HepG2 (cell line): ENCODE data around the gene SACS. TPM values are rescaled to one million over a fixed set of nuclear protein-coding genes. Genes with fewer than 3 reads are reported as not detected.

Experiments
- ATAC-seq: fragments of 200-7000 bp; cut with Tn5 transposase; 3 replicates; pipeline ENCODE4 v1.9.1; 2020; ENCODE audit warnings: mild to moderate bottlenecking, moderate library complexity
- BruUV-seq: library from RNA; stranded (reverse); fragments of 400-500 nt; replicated peaks from 2 replicates; lab custom pipeline; 2021; lab: Mats Ljungman, UMichigan
- CTCF ChIA-PET: fragments of 300-600 bp; formaldehyde crosslinking; extraction: SDS; loops from one replicate; lab custom pipeline; 2021; ENCODE audit warnings: low total read pairs, inconsistent platforms, low intra/inter-chr PET ratio; lab: Yijun Ruan, JAX
- POLR2A ChIA-PET: fragments of 350-600 bp; sonication (Branson Sonifier 250); formaldehyde crosslinking; loops from one replicate; lab custom pipeline; 2020; ENCODE audit warnings: antibody characterized with exemption, inconsistent platforms; lab: Yijun Ruan, JAX
- DNase-seq: peaks from one replicate; pipeline ENCODE4 v3.0.0-alpha.2; 2015; ENCODE audit warnings: low spot score
- FAIRE-seq: peaks from 3 replicates; lab custom pipeline; 2011; peaks lifted over from hg19 to GRCh38; lab: Jason Lieb, UNC
- H2AFZ ChIP-seq: one replicate; pipeline ENCODE4 v1.6.1; 2011; ENCODE audit warnings: low read length, inconsistent platforms
- H3K27ac ChIP-seq: fragments of 300-600 bp; 3 replicates; pipeline ENCODE4 v1.8.0; 2011; ENCODE audit warnings: mixed run types, mild to moderate bottlenecking, mixed read lengths, low read length, inconsistent platforms; ENCODE audit not compliant: insufficient read depth; ENCODE audit errors: extremely low read length
- H3K27me3 ChIP-seq, 2 experiments: fragments of 200-600 bp in 1 of 2; 2 replicates in 1 of 2; 3 replicates in 1 of 2; pipeline versions ENCODE4 v1.6.0 to v1.8.0; 2011; ENCODE audit warnings: low read length in 2 of 2, mild to moderate bottlenecking in 2 of 2, moderate library complexity in 2 of 2, inconsistent platforms in 1 of 2; ENCODE audit not compliant: insufficient read depth in 2 of 2, control insufficient read depth in 1 of 2
- H3K36me3 ChIP-seq, 2 experiments: fragments of 200-600 bp in 1 of 2; replicated peaks in 1 of 2; 2 replicates in 1 of 2; 3 replicates in 1 of 2; pipeline versions ENCODE4 v1.5.1 to v1.8.0; 2011; ENCODE audit warnings: low read length in 2 of 2, inconsistent platforms in 1 of 2; ENCODE audit not compliant: insufficient read depth in 2 of 2, control insufficient read depth in 1 of 2
- H3K4me1 ChIP-seq: 2 replicates; pipeline ENCODE4 v1.5.1; 2012; ENCODE audit warnings: low read length, inconsistent platforms; ENCODE audit not compliant: insufficient read depth
- H3K4me2 ChIP-seq: 2 replicates; pipeline ENCODE4 v1.6.0; 2011; ENCODE audit warnings: low read depth, low read length, inconsistent platforms
- H3K4me3 ChIP-seq, 3 experiments: fragments of 200-600 bp in 1 of 3; sonication (generic), shearing (Covaris generic) in 1 of 3; replicated peaks in 1 of 3; 2 replicates each; pipeline ENCODE4 v1.5.1; 2011 to 2016; ENCODE audit warnings: low read length in 3 of 3, inconsistent platforms in 2 of 3, low read depth in 2 of 3, mild to moderate bottlenecking in 2 of 3, control low read depth in 1 of 3, mixed read lengths in 1 of 3; ENCODE audit not compliant: insufficient read depth in 1 of 3
- H3K79me2 ChIP-seq: one replicate; pipeline ENCODE4 v1.6.1; 2011; ENCODE audit warnings: low read length, inconsistent platforms; ENCODE audit not compliant: insufficient read depth
- H3K9ac ChIP-seq: 2 replicates; pipeline ENCODE4 v1.6.0; 2011; ENCODE audit warnings: mild to moderate bottlenecking, low read depth, low read length, inconsistent platforms; ENCODE audit not compliant: insufficient read depth
- H3K9me3 ChIP-seq: 2 replicates; pipeline ENCODE4 v1.5.1; 2012; ENCODE audit warnings: mild to moderate bottlenecking, low read length
- H4K20me1 ChIP-seq: 2 replicates; pipeline ENCODE4 v1.6.0; 2011; ENCODE audit warnings: inconsistent platforms, mild to moderate bottlenecking, low read length, moderate library complexity; ENCODE audit not compliant: insufficient read depth
- FOXP1 ChIP-seq, 2 experiments: fragments of 450-650 bp in 1 of 2; IDR thresholded peaks; 2 replicates each; pipeline ENCODE4 v1.6.1; 2017 to 2018; ENCODE audit warnings: antibody characterized with exemption in 1 of 2
- NONO ChIP-seq, 2 experiments: fragments of 450-650 bp in 1 of 2; sonication (generic) in 1 of 2; formaldehyde crosslinking in 1 of 2; IDR thresholded peaks in 1 of 2; conservative IDR thresholded peaks in 1 of 2; 2 replicates each; pipeline versions ENCODE4 v1.6.1 to v1.8.0; 2017 to 2022; ENCODE audit warnings: mild to moderate bottlenecking in 1 of 2, missing genetic modification reagents in 1 of 2, moderate library complexity in 1 of 2
- ZBTB7A ChIP-seq: sonication (generic); formaldehyde crosslinking; IDR thresholded peaks from 2 replicates; pipeline ENCODE4 v1.8.0; 2022; ENCODE audit warnings: mild to moderate bottlenecking, missing genetic modification reagents
- ZNF160 ChIP-seq: sonication (generic); formaldehyde crosslinking; IDR thresholded peaks from 2 replicates; pipeline ENCODE4 v1.8.0; 2022; ENCODE audit warnings: mild to moderate bottlenecking, inconsistent platforms, missing genetic modification reagents
- ZNF547 ChIP-seq: sonication (generic); formaldehyde crosslinking; IDR thresholded peaks from 2 replicates; pipeline ENCODE4 v1.5.1; 2020; ENCODE audit warnings: mild to moderate bottlenecking, missing genetic modification reagents
- ZNF569 ChIP-seq: sonication (generic); formaldehyde crosslinking; IDR thresholded peaks from 2 replicates; pipeline ENCODE4 v1.5.0; 2020; ENCODE audit warnings: mild to moderate bottlenecking, missing genetic modification reagents, moderate library complexity, borderline replicate concordance
- WGBS: methylation state at CpG from one replicate; pipeline ENCODE4 v1.1.6; 2017; ENCODE audit warnings: low lambda C conversion rate; 5-methylcytosine and 5-hydroxymethylcytosine counted together
- in situ Hi-C: cut with HindIII; loops from 2 replicates; pipeline ENCODE4 v1.10.0; 2017; ENCODE audit warnings: low pct_unique_long_range_greater_than_20kb; ENCODE audit not compliant: extremely low pct_ligation_motif_present
- intact Hi-C: fragments of 100-400 bp; cut with micrococcal nuclease; formaldehyde crosslinking; loops from one replicate; pipeline ENCODE4 v1.10.0; 2022; ENCODE audit not compliant: unreplicated experiment
- polyA plus RNA-seq, 8 experiments: library from polyadenylated mRNA; depleted of rRNA in 3 of 8; stranded (reverse) in 7 of 8; unstranded in 1 of 8; fragments of >200 nt; fragmentation: Illumina TruSeq in 4 of 8; extraction: Trizol in 4 of 8; gene quantifications; 2 replicates each; pipeline versions ENCODE4 v1.2.1 to v1.2.3, GENCODE V29; 2011 to 2016; ENCODE audit warnings: low read depth in 4 of 8, missing spikeins in 1 of 8, mixed read lengths in 1 of 8; ENCODE audit not compliant: insufficient read depth in 1 of 8
- total RNA-seq, 5 experiments: library from RNA; depleted of rRNA; stranded (reverse); fragments of >200 nt; fragmentation: Illumina TruSeq; extraction: Trizol; gene quantifications; 2 replicates each; pipeline ENCODE4 v1.2.3, GENCODE V29; 2016; ENCODE audit warnings: low read depth in 1 of 5
- TF ChIP-seq, protein P1 (sequence below): sonication (generic); formaldehyde crosslinking; IDR thresholded peaks from 2 replicates; pipeline ENCODE4 v1.4.0; 2020; ENCODE audit warnings: low read depth, mild to moderate bottlenecking, missing genetic modification reagents
- TF ChIP-seq, protein P2 (sequence below): sonication (generic); formaldehyde crosslinking; IDR thresholded peaks from 2 replicates; pipeline ENCODE4 v1.5.0; 2020; ENCODE audit warnings: mild to moderate bottlenecking, missing genetic modification reagents
- TF ChIP-seq, protein P3 (sequence below): sonication (generic); formaldehyde crosslinking; IDR thresholded peaks from 2 replicates; pipeline ENCODE4 v1.4.0; 2020; ENCODE audit warnings: missing genetic modification reagents

The SACS gene
- total and polyA plus RNA-seq, 2 of the 13 experiments (the other 11 are each of a cell fraction or from before 2014, with no cell fraction given) = 4.0 to 15.7 TPM

DNA sequence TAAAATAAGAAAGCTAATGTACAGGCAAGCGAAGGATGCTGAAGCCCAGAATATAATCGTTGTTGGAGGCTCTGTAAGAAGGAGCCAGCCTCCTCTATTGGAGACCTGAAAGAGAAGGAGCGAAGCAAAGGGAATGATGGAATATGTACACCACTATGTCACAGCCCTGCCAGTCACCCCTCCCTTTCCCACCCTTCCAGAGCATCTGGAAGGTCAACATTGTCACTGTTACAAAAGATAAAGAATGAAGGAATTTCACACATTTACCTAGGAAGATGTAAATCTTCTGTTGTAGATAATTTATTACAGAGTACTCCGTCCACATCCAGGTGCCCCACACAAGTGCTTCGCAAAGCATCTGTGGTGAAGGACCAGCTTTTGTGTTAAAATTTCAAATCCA, 39.7 kb upstream of the SACS start:
- TF ChIP-seq, protein P1, sequence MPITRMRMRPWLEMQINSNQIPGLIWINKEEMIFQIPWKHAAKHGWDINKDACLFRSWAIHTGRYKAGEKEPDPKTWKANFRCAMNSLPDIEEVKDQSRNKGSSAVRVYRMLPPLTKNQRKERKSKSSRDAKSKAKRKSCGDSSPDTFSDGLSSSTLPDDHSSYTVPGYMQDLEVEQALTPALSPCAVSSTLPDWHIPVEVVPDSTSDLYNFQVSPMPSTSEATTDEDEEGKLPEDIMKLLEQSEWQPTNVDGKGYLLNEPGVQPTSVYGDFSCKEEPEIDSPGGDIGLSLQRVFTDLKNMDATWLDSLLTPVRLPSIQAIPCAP (CRISPR knock-in tag) = no peak
- TF ChIP-seq ZNF547 (CRISPR knock-in tag) = no peak
- Histone ChIP-seq H3K9ac (no peak overlapping the region), H3K4me3 (no peak overlapping the region), H2AFZ (no peak overlapping the region), H3K36me3 (no peaks in the 10 kb centered on the region), H3K27ac (no peak overlapping the region), H3K9me3 (no peaks in the 10 kb centered on the region), H3K4me2 (no peak overlapping the region), H3K27me3 (no peaks in the 10 kb centered on the region), H3K79me2 (no peaks in the 10 kb centered on the region), H4K20me1 (no peaks in the 10 kb centered on the region), H3K4me1 (peaks cover 21% of the 10 kb centered on the region)
- ChIA-PET CTCF (no interaction called here), POLR2A (no interaction called here)
- in situ Hi-C loops = no loop called here
- intact Hi-C loops = no loop called here
- WGBS = 77% methylated on average over 5 of the region's 5 CpGs
- no TSS peak for BruUV-seq
- FAIRE-seq (no peak), ATAC-seq (no peak), DNase-seq (no peak)

DNA sequence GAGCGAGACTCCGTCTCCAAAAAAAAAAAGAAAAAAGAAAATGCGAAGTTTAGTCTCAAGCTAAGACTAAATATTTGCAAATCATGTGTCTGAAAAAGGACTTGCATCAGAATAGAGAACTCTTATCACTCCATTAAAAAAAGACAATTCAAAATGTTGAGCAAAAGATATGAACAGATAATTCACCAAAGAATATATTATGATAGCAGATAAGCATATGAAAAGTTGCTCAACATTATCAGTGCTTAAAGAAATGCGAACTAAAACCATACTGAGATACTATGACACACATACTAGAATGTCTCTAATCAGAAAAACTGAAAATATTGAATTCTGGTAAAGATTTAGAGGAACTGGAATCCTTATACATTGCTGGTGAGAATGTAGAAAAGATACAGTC, 38.7 kb upstream of the SACS start:
- ChIA-PET POLR2A (no interaction called here), CTCF (no interaction called here)
- Histone ChIP-seq H3K27me3 (no peaks in the 10 kb centered on the region), H3K9me3 (no peaks in the 10 kb centered on the region), H3K4me3 (no peak overlapping the region), H3K79me2 (no peaks in the 10 kb centered on the region), H2AFZ (no peak overlapping the region), H4K20me1 (no peaks in the 10 kb centered on the region), H3K4me2 (no peak overlapping the region), H3K36me3 (no peaks in the 10 kb centered on the region), H3K9ac (no peak overlapping the region), H3K27ac (no peak overlapping the region), H3K4me1 (peaks cover 26% of the 10 kb centered on the region)
- no TSS peak for BruUV-seq
- intact Hi-C loops (no loop called here), in situ Hi-C loops (no loop called here)
- FAIRE-seq = no peak
- no peak for DNase-seq
- no peak for ATAC-seq
- 84% methylated on average over 4 of the region's 4 CpGs for WGBS
- TF ChIP-seq ZNF569 (CRISPR knock-in tag) = no peak
- TF ChIP-seq, protein P2, sequence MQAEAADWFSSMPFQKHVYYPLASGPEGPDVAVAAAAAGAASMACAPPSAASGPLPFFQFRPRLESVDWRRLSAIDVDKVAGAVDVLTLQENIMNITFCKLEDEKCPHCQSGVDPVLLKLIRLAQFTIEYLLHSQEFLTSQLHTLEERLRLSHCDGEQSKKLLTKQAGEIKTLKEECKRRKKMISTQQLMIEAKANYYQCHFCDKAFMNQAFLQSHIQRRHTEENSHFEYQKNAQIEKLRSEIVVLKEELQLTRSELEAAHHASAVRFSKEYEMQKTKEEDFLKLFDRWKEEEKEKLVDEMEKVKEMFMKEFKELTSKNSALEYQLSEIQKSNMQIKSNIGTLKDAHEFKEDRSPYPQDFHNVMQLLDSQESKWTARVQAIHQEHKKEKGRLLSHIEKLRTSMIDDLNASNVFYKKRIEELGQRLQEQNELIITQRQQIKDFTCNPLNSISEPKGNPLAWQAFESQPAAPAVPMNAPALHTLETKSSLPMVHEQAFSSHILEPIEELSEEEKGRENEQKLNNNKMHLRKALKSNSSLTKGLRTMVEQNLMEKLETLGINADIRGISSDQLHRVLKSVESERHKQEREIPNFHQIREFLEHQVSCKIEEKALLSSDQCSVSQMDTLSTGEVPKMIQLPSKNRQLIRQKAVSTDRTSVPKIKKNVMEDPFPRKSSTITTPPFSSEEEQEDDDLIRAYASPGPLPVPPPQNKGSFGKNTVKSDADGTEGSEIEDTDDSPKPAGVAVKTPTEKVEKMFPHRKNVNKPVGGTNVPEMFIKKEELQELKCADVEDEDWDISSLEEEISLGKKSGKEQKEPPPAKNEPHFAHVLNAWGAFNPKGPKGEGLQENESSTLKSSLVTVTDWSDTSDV (CRISPR knock-in tag) = no peak
- no peak for TF ChIP-seq ZNF160 (CRISPR knock-in tag)
- TF ChIP-seq NONO (IDR thresholded peaks at IDR 0.05) = no peak
- no peak for TF ChIP-seq NONO (CRISPR knock-in tag; conservative IDR thresholded peaks at IDR 0.05)
- TF ChIP-seq, protein P3, sequence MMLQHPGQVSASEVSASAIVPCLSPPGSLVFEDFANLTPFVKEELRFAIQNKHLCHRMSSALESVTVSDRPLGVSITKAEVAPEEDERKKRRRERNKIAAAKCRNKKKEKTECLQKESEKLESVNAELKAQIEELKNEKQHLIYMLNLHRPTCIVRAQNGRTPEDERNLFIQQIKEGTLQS (CRISPR knock-in tag) = no peak
- no peak for TF ChIP-seq ZBTB7A (CRISPR knock-in tag)
- no peak for TF ChIP-seq FOXP1 (IDR thresholded peaks at IDR 0.05)
- TF ChIP-seq FOXP1 (CRISPR knock-in tag; IDR thresholded peaks at IDR 0.05) = no peak
